HepG2 (cell line): ENCODE results near the gene UTRN. TPM values are rescaled to one million over a fixed set of nuclear protein-coding genes. Genes with fewer than 3 reads are reported as not detected.

Experiments used
- KLF15 ChIP-seq: sonication (generic); formaldehyde crosslinking; IDR thresholded peaks from 2 replicates; pipeline ENCODE4 v1.8.1; 2023; ENCODE audit warnings: borderline replicate concordance, mild to moderate bottlenecking, inconsistent platforms, missing genetic modification reagents, mixed read lengths
- PITX1 ChIP-seq: sonication (generic); formaldehyde crosslinking; IDR thresholded peaks from 2 replicates; pipeline ENCODE4 v1.5.1; 2020; ENCODE audit warnings: mild to moderate bottlenecking, missing genetic modification reagents
- RBFOX2 ChIP-seq: fragments of 200-400 bp; formaldehyde crosslinking; IDR thresholded peaks from 2 replicates; pipeline ENCODE4 v1.6.1; 2017; ENCODE audit warnings: low read depth, mild to moderate bottlenecking, low read length
- TRIM24 ChIP-seq: sonication (generic); formaldehyde crosslinking; IDR thresholded peaks from 2 replicates; pipeline ENCODE4 v1.8.0; 2022; ENCODE audit warnings: mild to moderate bottlenecking, missing genetic modification reagents
- ZFP62 ChIP-seq: sonication (generic); formaldehyde crosslinking; IDR thresholded peaks from 2 replicates; pipeline ENCODE4 v1.4.0; 2020; ENCODE audit warnings: missing genetic modification reagents
- ZFP90 ChIP-seq: sonication (generic); formaldehyde crosslinking; IDR thresholded peaks from 2 replicates; pipeline ENCODE4 v1.8.0; 2022; ENCODE audit warnings: missing genetic modification reagents, mild to moderate bottlenecking, inconsistent platforms, borderline replicate concordance
- ZMYM2 ChIP-seq: sonication (generic); formaldehyde crosslinking; IDR thresholded peaks from 2 replicates; pipeline ENCODE4 v1.8.0; 2022; ENCODE audit warnings: mild to moderate bottlenecking, missing genetic modification reagents
- ZNF263 ChIP-seq: sonication (generic); formaldehyde crosslinking; IDR thresholded peaks from 2 replicates; pipeline ENCODE4 v1.4.0; 2020; ENCODE audit warnings: missing genetic modification reagents
- ZNF780A ChIP-seq: sonication (generic); formaldehyde crosslinking; IDR thresholded peaks from 2 replicates; pipeline ENCODE4 v1.8.0; 2022; ENCODE audit warnings: mild to moderate bottlenecking, missing genetic modification reagents, moderate library complexity
- polyA plus RNA-seq, 8 experiments: library from polyadenylated mRNA; depleted of rRNA in 3 of 8; stranded (reverse) in 7 of 8; unstranded in 1 of 8; fragments of >200 nt; fragmentation: Illumina TruSeq in 4 of 8; extraction: Trizol in 4 of 8; gene quantifications; 2 replicates each; pipeline versions ENCODE4 v1.2.1 to v1.2.3, GENCODE V29; 2011 to 2016; ENCODE audit warnings: low read depth in 4 of 8, missing spikeins in 1 of 8, mixed read lengths in 1 of 8; ENCODE audit not compliant: insufficient read depth in 1 of 8
- total RNA-seq, 5 experiments: library from RNA; depleted of rRNA; stranded (reverse); fragments of >200 nt; fragmentation: Illumina TruSeq; extraction: Trizol; gene quantifications; 2 replicates each; pipeline ENCODE4 v1.2.3, GENCODE V29; 2016; ENCODE audit warnings: low read depth in 1 of 5
- TF ChIP-seq, protein P1 (sequence below): IDR thresholded peaks from 2 replicates; pipeline ENCODE4 v1.4.0; 2020; ENCODE audit warnings: mild to moderate bottlenecking, missing genetic modification reagents
- TF ChIP-seq, protein P2 (sequence below): sonication (generic); formaldehyde crosslinking; conservative IDR thresholded peaks from 2 replicates; pipeline ENCODE4 v1.4.0; 2020; ENCODE audit warnings: missing genetic modification reagents
- TF ChIP-seq, protein P3 (sequence below): sonication (generic); formaldehyde crosslinking; conservative IDR thresholded peaks from 2 replicates; pipeline ENCODE4 v1.5.0; 2020; ENCODE audit warnings: missing genetic modification reagents
- TF ChIP-seq, protein P4 (sequence below): sonication (generic); formaldehyde crosslinking; IDR thresholded peaks from 2 replicates; pipeline ENCODE4 v1.4.0; 2020; ENCODE audit warnings: mild to moderate bottlenecking, missing genetic modification reagents, borderline replicate concordance
- TF ChIP-seq, protein P5 (sequence below): sonication (generic); formaldehyde crosslinking; IDR thresholded peaks from 2 replicates; pipeline ENCODE4 v1.4.0; 2020; ENCODE audit warnings: missing genetic modification reagents
- TF ChIP-seq, protein P6 (sequence below): sonication (generic); formaldehyde crosslinking; conservative IDR thresholded peaks from 2 replicates; pipeline ENCODE4 v1.8.1; 2023; ENCODE audit warnings: missing genetic modification reagents

Gene UTRN
- total and polyA plus RNA-seq, 2 of the 13 experiments (the other 11 are each of a cell fraction or from before 2014, with no cell fraction given), result 102 to 116 TPM

DNA sequence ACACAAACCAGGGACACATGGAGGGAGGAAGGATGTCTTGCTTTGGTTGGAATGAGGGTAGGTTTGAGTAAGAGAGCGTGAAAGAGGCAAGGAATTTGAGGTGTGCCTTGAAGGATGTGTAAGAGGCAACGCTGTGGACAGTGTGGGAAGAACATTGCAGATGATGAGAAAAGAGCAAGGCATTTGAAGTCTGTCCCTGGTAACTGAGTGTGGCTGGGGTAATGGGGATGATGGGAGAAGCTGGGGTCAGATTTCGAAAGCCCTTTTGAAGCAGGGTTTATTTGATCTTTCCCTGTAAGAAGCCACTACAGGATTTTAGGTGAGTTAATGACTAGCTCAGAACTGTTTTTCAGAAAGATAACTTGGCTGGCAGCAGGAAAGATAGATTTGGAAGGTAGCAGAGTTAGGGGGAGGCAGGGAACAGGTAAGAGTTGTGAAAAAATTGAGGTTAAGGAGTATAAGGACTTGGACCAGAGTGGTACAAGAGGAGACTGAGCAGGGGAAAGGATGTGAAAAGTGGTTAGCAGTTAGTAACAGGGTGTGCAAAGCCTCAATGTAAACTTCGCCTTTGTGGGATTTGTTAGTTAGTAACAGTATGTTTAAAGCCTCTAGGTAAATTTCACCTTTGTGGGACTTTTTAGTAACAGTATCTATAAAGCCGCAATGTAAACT is 17.7 kb downstream of the UTRN start (continued):
- TF ChIP-seq, protein P1, sequence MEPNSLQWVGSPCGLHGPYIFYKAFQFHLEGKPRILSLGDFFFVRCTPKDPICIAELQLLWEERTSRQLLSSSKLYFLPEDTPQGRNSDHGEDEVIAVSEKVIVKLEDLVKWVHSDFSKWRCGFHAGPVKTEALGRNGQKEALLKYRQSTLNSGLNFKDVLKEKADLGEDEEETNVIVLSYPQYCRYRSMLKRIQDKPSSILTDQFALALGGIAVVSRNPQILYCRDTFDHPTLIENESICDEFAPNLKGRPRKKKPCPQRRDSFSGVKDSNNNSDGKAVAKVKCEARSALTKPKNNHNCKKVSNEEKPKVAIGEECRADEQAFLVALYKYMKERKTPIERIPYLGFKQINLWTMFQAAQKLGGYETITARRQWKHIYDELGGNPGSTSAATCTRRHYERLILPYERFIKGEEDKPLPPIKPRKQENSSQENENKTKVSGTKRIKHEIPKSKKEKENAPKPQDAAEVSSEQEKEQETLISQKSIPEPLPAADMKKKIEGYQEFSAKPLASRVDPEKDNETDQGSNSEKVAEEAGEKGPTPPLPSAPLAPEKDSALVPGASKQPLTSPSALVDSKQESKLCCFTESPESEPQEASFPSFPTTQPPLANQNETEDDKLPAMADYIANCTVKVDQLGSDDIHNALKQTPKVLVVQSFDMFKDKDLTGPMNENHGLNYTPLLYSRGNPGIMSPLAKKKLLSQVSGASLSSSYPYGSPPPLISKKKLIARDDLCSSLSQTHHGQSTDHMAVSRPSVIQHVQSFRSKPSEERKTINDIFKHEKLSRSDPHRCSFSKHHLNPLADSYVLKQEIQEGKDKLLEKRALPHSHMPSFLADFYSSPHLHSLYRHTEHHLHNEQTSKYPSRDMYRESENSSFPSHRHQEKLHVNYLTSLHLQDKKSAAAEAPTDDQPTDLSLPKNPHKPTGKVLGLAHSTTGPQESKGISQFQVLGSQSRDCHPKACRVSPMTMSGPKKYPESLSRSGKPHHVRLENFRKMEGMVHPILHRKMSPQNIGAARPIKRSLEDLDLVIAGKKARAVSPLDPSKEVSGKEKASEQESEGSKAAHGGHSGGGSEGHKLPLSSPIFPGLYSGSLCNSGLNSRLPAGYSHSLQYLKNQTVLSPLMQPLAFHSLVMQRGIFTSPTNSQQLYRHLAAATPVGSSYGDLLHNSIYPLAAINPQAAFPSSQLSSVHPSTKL, result peak; percentile 52; the same call in 1 of the 2 replicates
- TF ChIP-seq ZNF780A (CRISPR knock-in tag) (0 out of 2 replicates have a peak, but pooled peaks have one; percentile 18), RBFOX2 (peak; percentile 13), KLF15 (CRISPR knock-in tag) (no peak), ZMYM2 (CRISPR knock-in tag) (no peak), ZNF263 (CRISPR knock-in tag) (0 out of 2 replicates have a peak, but pooled peaks have one; percentile 17), ZFP90 (no peak), ZFP62 (CRISPR knock-in tag) (no peak), TRIM24 (no peak), PITX1 (peak; percentile 70; the same call in 1 of the 2 replicates)
- TF ChIP-seq, protein P2, sequence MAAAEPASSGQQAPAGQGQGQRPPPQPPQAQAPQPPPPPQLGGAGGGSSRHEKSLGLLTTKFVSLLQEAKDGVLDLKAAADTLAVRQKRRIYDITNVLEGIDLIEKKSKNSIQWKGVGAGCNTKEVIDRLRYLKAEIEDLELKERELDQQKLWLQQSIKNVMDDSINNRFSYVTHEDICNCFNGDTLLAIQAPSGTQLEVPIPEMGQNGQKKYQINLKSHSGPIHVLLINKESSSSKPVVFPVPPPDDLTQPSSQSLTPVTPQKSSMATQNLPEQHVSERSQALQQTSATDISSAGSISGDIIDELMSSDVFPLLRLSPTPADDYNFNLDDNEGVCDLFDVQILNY, result no peak
- TF ChIP-seq, protein P3, sequence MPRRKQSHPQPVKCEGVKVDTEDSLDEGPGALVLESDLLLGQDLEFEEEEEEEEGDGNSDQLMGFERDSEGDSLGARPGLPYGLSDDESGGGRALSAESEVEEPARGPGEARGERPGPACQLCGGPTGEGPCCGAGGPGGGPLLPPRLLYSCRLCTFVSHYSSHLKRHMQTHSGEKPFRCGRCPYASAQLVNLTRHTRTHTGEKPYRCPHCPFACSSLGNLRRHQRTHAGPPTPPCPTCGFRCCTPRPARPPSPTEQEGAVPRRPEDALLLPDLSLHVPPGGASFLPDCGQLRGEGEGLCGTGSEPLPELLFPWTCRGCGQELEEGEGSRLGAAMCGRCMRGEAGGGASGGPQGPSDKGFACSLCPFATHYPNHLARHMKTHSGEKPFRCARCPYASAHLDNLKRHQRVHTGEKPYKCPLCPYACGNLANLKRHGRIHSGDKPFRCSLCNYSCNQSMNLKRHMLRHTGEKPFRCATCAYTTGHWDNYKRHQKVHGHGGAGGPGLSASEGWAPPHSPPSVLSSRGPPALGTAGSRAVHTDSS (CRISPR knock-in tag), result no peak
- TF ChIP-seq, protein P4, sequence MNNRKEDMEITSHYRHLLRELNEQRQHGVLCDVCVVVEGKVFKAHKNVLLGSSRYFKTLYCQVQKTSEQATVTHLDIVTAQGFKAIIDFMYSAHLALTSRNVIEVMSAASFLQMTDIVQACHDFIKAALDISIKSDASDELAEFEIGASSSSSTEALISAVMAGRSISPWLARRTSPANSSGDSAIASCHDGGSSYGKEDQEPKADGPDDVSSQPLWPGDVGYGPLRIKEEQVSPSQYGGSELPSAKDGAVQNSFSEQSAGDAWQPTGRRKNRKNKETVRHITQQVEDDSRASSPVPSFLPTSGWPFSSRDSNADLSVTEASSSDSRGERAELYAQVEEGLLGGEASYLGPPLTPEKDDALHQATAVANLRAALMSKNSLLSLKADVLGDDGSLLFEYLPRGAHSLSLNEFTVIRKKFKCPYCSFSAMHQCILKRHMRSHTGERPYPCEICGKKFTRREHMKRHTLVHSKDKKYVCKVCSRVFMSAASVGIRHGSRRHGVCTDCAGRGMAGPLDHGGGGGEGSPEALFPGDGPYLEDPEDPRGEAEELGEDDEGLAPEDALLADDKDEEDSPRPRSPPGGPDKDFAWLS, result no peak
- TF ChIP-seq, protein P5, sequence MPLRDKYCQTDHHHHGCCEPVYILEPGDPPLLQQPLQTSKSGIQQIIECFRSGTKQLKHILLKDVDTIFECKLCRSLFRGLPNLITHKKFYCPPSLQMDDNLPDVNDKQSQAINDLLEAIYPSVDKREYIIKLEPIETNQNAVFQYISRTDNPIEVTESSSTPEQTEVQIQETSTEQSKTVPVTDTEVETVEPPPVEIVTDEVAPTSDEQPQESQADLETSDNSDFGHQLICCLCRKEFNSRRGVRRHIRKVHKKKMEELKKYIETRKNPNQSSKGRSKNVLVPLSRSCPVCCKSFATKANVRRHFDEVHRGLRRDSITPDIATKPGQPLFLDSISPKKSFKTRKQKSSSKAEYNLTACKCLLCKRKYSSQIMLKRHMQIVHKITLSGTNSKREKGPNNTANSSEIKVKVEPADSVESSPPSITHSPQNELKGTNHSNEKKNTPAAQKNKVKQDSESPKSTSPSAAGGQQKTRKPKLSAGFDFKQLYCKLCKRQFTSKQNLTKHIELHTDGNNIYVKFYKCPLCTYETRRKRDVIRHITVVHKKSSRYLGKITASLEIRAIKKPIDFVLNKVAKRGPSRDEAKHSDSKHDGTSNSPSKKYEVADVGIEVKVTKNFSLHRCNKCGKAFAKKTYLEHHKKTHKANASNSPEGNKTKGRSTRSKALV (CRISPR knock-in tag), result 0 out of 2 replicates have a peak, but pooled peaks have one; percentile 38
- TF ChIP-seq, protein P6, sequence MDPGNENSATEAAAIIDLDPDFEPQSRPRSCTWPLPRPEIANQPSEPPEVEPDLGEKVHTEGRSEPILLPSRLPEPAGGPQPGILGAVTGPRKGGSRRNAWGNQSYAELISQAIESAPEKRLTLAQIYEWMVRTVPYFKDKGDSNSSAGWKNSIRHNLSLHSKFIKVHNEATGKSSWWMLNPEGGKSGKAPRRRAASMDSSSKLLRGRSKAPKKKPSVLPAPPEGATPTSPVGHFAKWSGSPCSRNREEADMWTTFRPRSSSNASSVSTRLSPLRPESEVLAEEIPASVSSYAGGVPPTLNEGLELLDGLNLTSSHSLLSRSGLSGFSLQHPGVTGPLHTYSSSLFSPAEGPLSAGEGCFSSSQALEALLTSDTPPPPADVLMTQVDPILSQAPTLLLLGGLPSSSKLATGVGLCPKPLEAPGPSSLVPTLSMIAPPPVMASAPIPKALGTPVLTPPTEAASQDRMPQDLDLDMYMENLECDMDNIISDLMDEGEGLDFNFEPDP (CRISPR knock-in tag), result 0 out of 2 replicates have a peak, but pooled peaks have one; percentile 9
